ENCODE results near the gene NDUFS6.

NDUFS6 gene

GRCh38 chr5:1760231-1760630, 41.0 kb upstream of the NDUFS6 start:
- Histone ChIP-seq H3K27me3 (ENCODE audit: low read depth, low read length) (no peaks in the 10 kb centered on the region), H3K4me3 (ENCODE audit: low read depth in 1 of 2, low read length in 2 of 2) (no peak overlapping the region)

GRCh38 chr5:1760656-1761452, 40.4 kb upstream of the NDUFS6 start:
- H3K4me1 ChIP-seq (ENCODE audit: control insufficient read depth in 1 of 2, insufficient read depth in 2 of 2, low read length in 2 of 2) = no peaks in the 10 kb centered on the region
- no peak overlapping the region for H3K4me3 ChIP-seq (ENCODE audit: low read depth in 1 of 2, low read length in 2 of 2)
- no peak overlapping the region for H3K27ac ChIP-seq (ENCODE audit: low read length)
- H3K36me3 ChIP-seq (ENCODE audit: control insufficient read depth in 1 of 2, insufficient read depth in 2 of 2, low read length in 2 of 2) = no peaks in the 10 kb centered on the region
- no peaks in the 10 kb centered on the region for H3K9me3 ChIP-seq (ENCODE audit: control insufficient read depth in 1 of 2, low read length in 2 of 2)
- H3K27me3 ChIP-seq (ENCODE audit: low read depth, low read length) = no peaks in the 10 kb centered on the region

More at GRCh38 chr5:1760231-1760630, 41.0 kb upstream of the NDUFS6 start:
- Histone ChIP-seq H3K27ac (ENCODE audit: low read length) (no peak overlapping the region), H3K36me3 (ENCODE audit: control insufficient read depth in 1 of 2, insufficient read depth in 2 of 2, low read length in 2 of 2) (no peaks in the 10 kb centered on the region), H3K9me3 (ENCODE audit: control insufficient read depth in 1 of 2, low read length in 2 of 2) (no peaks in the 10 kb centered on the region), H3K4me1 (ENCODE audit: control insufficient read depth in 1 of 2, insufficient read depth in 2 of 2, low read length in 2 of 2) (no peaks in the 10 kb centered on the region)

GRCh38 chr5:1761453-1761755, 39.8 kb upstream of the NDUFS6 start:
- Histone ChIP-seq H3K36me3 (ENCODE audit: control insufficient read depth in 1 of 2, insufficient read depth in 2 of 2, low read length in 2 of 2) (no peaks in the 10 kb centered on the region), H3K27me3 (ENCODE audit: low read depth, low read length) (no peaks in the 10 kb centered on the region), H3K27ac (ENCODE audit: low read length) (no peak overlapping the region), H3K4me3 (ENCODE audit: low read depth in 1 of 2, low read length in 2 of 2) (no peak overlapping the region), H3K9me3 (ENCODE audit: control insufficient read depth in 1 of 2, low read length in 2 of 2) (no peaks in the 10 kb centered on the region), H3K4me1 (ENCODE audit: control insufficient read depth in 1 of 2, insufficient read depth in 2 of 2, low read length in 2 of 2) (no peaks in the 10 kb centered on the region)

GRCh38 chr5:1762121-1762882, 38.9 kb upstream of the NDUFS6 start:
- Histone ChIP-seq H3K27me3 (ENCODE audit: low read depth, low read length) (no peaks in the 10 kb centered on the region), H3K36me3 (ENCODE audit: control insufficient read depth in 1 of 2, insufficient read depth in 2 of 2, low read length in 2 of 2) (no peaks in the 10 kb centered on the region), H3K27ac (ENCODE audit: low read length) (no peak overlapping the region), H3K4me3 (ENCODE audit: low read depth in 1 of 2, low read length in 2 of 2) (no peak overlapping the region), H3K9me3 (ENCODE audit: control insufficient read depth in 1 of 2, low read length in 2 of 2) (no peaks in the 10 kb centered on the region), H3K4me1 (ENCODE audit: control insufficient read depth in 1 of 2, insufficient read depth in 2 of 2, low read length in 2 of 2) (no peaks in the 10 kb centered on the region)

GRCh38 chr5:1762883-1763547, 38.2 kb upstream of the NDUFS6 start:
- no peaks in the 10 kb centered on the region for H3K4me1 ChIP-seq (ENCODE audit: control insufficient read depth in 1 of 2, insufficient read depth in 2 of 2, low read length in 2 of 2)
- H3K27me3 ChIP-seq (ENCODE audit: low read depth, low read length) = no peaks in the 10 kb centered on the region

GRCh38 chr5:1763548-1763911, 37.7 kb upstream of the NDUFS6 start:
- Histone ChIP-seq H3K4me3 (ENCODE audit: low read depth in 1 of 2, low read length in 2 of 2) (no peak overlapping the region), H3K9me3 (ENCODE audit: control insufficient read depth in 1 of 2, low read length in 2 of 2) (no peaks in the 10 kb centered on the region), H3K27me3 (ENCODE audit: low read depth, low read length) (no peaks in the 10 kb centered on the region)

More at GRCh38 chr5:1762883-1763547, 38.2 kb upstream of the NDUFS6 start:
- no peak overlapping the region for H3K4me3 ChIP-seq (ENCODE audit: low read depth in 1 of 2, low read length in 2 of 2)
- H3K9me3 ChIP-seq (ENCODE audit: control insufficient read depth in 1 of 2, low read length in 2 of 2) = no peaks in the 10 kb centered on the region
- H3K27ac ChIP-seq (ENCODE audit: low read length) = no peak overlapping the region
- H3K36me3 ChIP-seq (ENCODE audit: control insufficient read depth in 1 of 2, insufficient read depth in 2 of 2, low read length in 2 of 2) = no peaks in the 10 kb centered on the region

GRCh38 chr5:1763960-1764605, 37.1 kb upstream of the NDUFS6 start:
- H3K27ac ChIP-seq (ENCODE audit: low read length) = no peak overlapping the region
- no peaks in the 10 kb centered on the region for H3K27me3 ChIP-seq (ENCODE audit: low read depth, low read length)
- H3K36me3 ChIP-seq (ENCODE audit: control insufficient read depth in 1 of 2, insufficient read depth in 2 of 2, low read length in 2 of 2) = no peaks in the 10 kb centered on the region
- H3K9me3 ChIP-seq (ENCODE audit: control insufficient read depth in 1 of 2, low read length in 2 of 2) = no peaks in the 10 kb centered on the region
- no peaks in the 10 kb centered on the region for H3K4me1 ChIP-seq (ENCODE audit: control insufficient read depth in 1 of 2, insufficient read depth in 2 of 2, low read length in 2 of 2)
- no peak overlapping the region for H3K4me3 ChIP-seq (ENCODE audit: low read depth in 1 of 2, low read length in 2 of 2)

More at GRCh38 chr5:1763548-1763911, 37.7 kb upstream of the NDUFS6 start:
- Histone ChIP-seq H3K4me1 (ENCODE audit: control insufficient read depth in 1 of 2, insufficient read depth in 2 of 2, low read length in 2 of 2) (no peaks in the 10 kb centered on the region), H3K36me3 (ENCODE audit: control insufficient read depth in 1 of 2, insufficient read depth in 2 of 2, low read length in 2 of 2) (no peaks in the 10 kb centered on the region), H3K27ac (ENCODE audit: low read length) (no peak overlapping the region)

- Histone ChIP-seq H3K4me3 (ENCODE audit: low read depth in 1 of 2, low read length in 2 of 2) (no peak overlapping the region), H3K27me3 (ENCODE audit: low read depth, low read length) (no peaks in the 10 kb centered on the region), H3K4me1 (ENCODE audit: control insufficient read depth in 1 of 2, insufficient read depth in 2 of 2, low read length in 2 of 2) (no peaks in the 10 kb centered on the region), H3K9me3 (ENCODE audit: control insufficient read depth in 1 of 2, low read length in 2 of 2) (no peaks in the 10 kb centered on the region), H3K27ac (ENCODE audit: low read length) (no peak overlapping the region), H3K36me3 (ENCODE audit: control insufficient read depth in 1 of 2, insufficient read depth in 2 of 2, low read length in 2 of 2) (no peaks in the 10 kb centered on the region)
Measured at GRCh38 chr5:1764606-1764960, 36.6 kb upstream of the NDUFS6 start.

- Histone ChIP-seq H3K9me3 (ENCODE audit: control insufficient read depth in 1 of 2, low read length in 2 of 2) (no peaks in the 10 kb centered on the region), H3K27me3 (ENCODE audit: low read depth, low read length) (no peaks in the 10 kb centered on the region), H3K36me3 (ENCODE audit: control insufficient read depth in 1 of 2, insufficient read depth in 2 of 2, low read length in 2 of 2) (no peaks in the 10 kb centered on the region), H3K27ac (ENCODE audit: low read length) (no peak overlapping the region), H3K4me1 (ENCODE audit: control insufficient read depth in 1 of 2, insufficient read depth in 2 of 2, low read length in 2 of 2) (no peaks in the 10 kb centered on the region), H3K4me3 (ENCODE audit: low read depth in 1 of 2, low read length in 2 of 2) (no peak overlapping the region)
Measured at GRCh38 chr5:1765141-1765879, 35.9 kb upstream of the NDUFS6 start.

GRCh38 chr5:1765880-1766235, 35.3 kb upstream of the NDUFS6 start:
- Histone ChIP-seq H3K27me3 (ENCODE audit: low read depth, low read length) (no peaks in the 10 kb centered on the region), H3K9me3 (ENCODE audit: control insufficient read depth in 1 of 2, low read length in 2 of 2) (no peaks in the 10 kb centered on the region), H3K36me3 (ENCODE audit: control insufficient read depth in 1 of 2, insufficient read depth in 2 of 2, low read length in 2 of 2) (no peaks in the 10 kb centered on the region), H3K27ac (ENCODE audit: low read length) (no peak overlapping the region), H3K4me1 (ENCODE audit: control insufficient read depth in 1 of 2, insufficient read depth in 2 of 2, low read length in 2 of 2) (no peaks in the 10 kb centered on the region), H3K4me3 (ENCODE audit: low read depth in 1 of 2, low read length in 2 of 2) (no peak overlapping the region)

Measured in muscle layer of duodenum (tissue), 2 donors.